PC-9 (cell line): ENCODE data around the gene NQO2. TPM values are rescaled to one million over a fixed set of nuclear protein-coding genes. Genes with fewer than 3 reads are reported as not detected.
A peak's percentile ranks its signal among the peaks of the same experiment; 100 is the strongest.

Experiments
- BruUV-seq: library from RNA; stranded (reverse); fragments of 400-500 nt; replicated peaks from 2 replicates; lab custom pipeline; 2021; lab: Mats Ljungman, UMichigan
- CTCF ChIA-PET: fragments of 300-600 bp; sonication (Branson Sonifier 250); formaldehyde crosslinking; loops from one replicate; lab custom pipeline; 2022; ENCODE audit warnings: antibody characterized with exemption; lab: Charles Lee
- POLR2A ChIA-PET: fragments of 300-600 bp; sonication (Branson Sonifier 250); formaldehyde crosslinking; loops from one replicate; lab custom pipeline; 2022; ENCODE audit warnings: antibody characterized with exemption; ENCODE audit not compliant: unreplicated experiment; lab: Charles Lee
- DNase-seq, 2 experiments: peaks; one replicate each; pipeline versions ENCODE4 v3.0.0 to v3.0.0-alpha.2; 2015 to 2022; ENCODE audit warnings: mixed read lengths in 1 of 2
- H2AFZ ChIP-seq: fragments of 200-600 bp; sonication (generic); 2 replicates; pipeline ENCODE4 v1.8.1; 2017; ENCODE audit warnings: antibody characterized with exemption
- H3F3A ChIP-seq: fragments of 200-600 bp; sonication (generic); 2 replicates; pipeline ENCODE4 v1.8.1; 2017; ENCODE audit warnings: antibody characterized with exemption, mild to moderate bottlenecking, low read depth; ENCODE audit not compliant: insufficient read depth
- H3K27ac ChIP-seq: fragments of 200-600 bp; sonication (generic); 2 replicates; pipeline ENCODE4 v1.6.1; 2016; ENCODE audit warnings: mixed run types
- H3K27me3 ChIP-seq: fragments of 200-600 bp; sonication (generic); 2 replicates; pipeline ENCODE4 v1.6.1; 2016; ENCODE audit warnings: low read depth, mixed run types; ENCODE audit not compliant: insufficient read depth
- H3K36me3 ChIP-seq: fragments of 200-600 bp; sonication (generic); 2 replicates; pipeline ENCODE4 v1.6.1; 2016; ENCODE audit warnings: low read depth, mixed run types
- H3K4me1 ChIP-seq: fragments of 200-600 bp; sonication (generic); replicated peaks from 2 replicates; pipeline ENCODE4 v1.6.1; 2016; ENCODE audit warnings: mixed run types; ENCODE audit not compliant: insufficient read depth
- H3K4me2 ChIP-seq: fragments of 200-600 bp; sonication (generic); 2 replicates; pipeline ENCODE4 v1.6.1; 2017; ENCODE audit warnings: mixed run types
- H3K4me3 ChIP-seq: fragments of 200-600 bp; sonication (generic); 2 replicates; pipeline ENCODE4 v1.6.1; 2016; ENCODE audit warnings: mixed run types
- H3K79me2 ChIP-seq: fragments of 200-600 bp; sonication (generic); 2 replicates; pipeline ENCODE4 v1.6.1; 2017; ENCODE audit warnings: low read depth, mixed run types
- H3K9me2 ChIP-seq: fragments of 200-600 bp; sonication (generic); 2 replicates; pipeline ENCODE4 v1.8.1; 2017; ENCODE audit warnings: mild to moderate bottlenecking; ENCODE audit not compliant: insufficient read depth
- H3K9me3 ChIP-seq: fragments of 200-600 bp; sonication (generic); 2 replicates; pipeline ENCODE4 v1.8.1; 2016; ENCODE audit warnings: low read depth; ENCODE audit not compliant: insufficient read depth
- H4K20me1 ChIP-seq: fragments of 200-600 bp; sonication (generic); 2 replicates; pipeline ENCODE4 v1.8.1; 2017; ENCODE audit not compliant: insufficient read depth
- CTCF ChIP-seq: fragments of 200-600 bp; sonication (generic); conservative IDR thresholded peaks from 2 replicates; pipeline ENCODE4 v1.6.1; 2017; ENCODE audit warnings: mixed run types, antibody characterized with exemption, mild to moderate bottlenecking, moderate library complexity
- EZH2 ChIP-seq: fragments of 200-600 bp; sonication (generic); IDR thresholded peaks from 2 replicates; pipeline ENCODE4 v1.8.0; 2017; ENCODE audit warnings: antibody characterized with exemption, low read depth
- intact Hi-C: fragments of 100-400 bp; cut with micrococcal nuclease; formaldehyde crosslinking; loops from one replicate; pipeline ENCODE4 v1.10.0; 2022; ENCODE audit not compliant: unreplicated experiment
- total RNA-seq: library from RNA; stranded (reverse); gene quantifications from 2 replicates; pipeline ENCODE4 v1.2.3, GENCODE V29; 2021

NQO2 gene
- total RNA-seq, 1 experiment from 2014 or later, result 82.9 TPM

- CTCF ChIA-PET, result interaction anchor here (1.0 kb wide), 1 partner anchor 19 kb away, joined by 3 read pairs; no protein-coding TSS in a partner anchor
Measured at GRCh38 chr6:2961506-2961905, 38.2 kb upstream of the NQO2 start.

GRCh38 chr6:2962004-2962403, 37.7 kb upstream of the NQO2 start:
- intact Hi-C loops, result no loop called here
- no peaks in the 10 kb centered on the region for H3K36me3 ChIP-seq
- H3K9me3 ChIP-seq, result no peaks in the 10 kb centered on the region
- no peak overlapping the region for H3K4me3 ChIP-seq
- H3K4me1 ChIP-seq, result no peaks in the 10 kb centered on the region
- no peaks in the 10 kb centered on the region for H3K27me3 ChIP-seq
- H3F3A ChIP-seq, result 0 out of 2 replicates have a peak, but pooled peaks cover 3% of the 10 kb centered on the region
- no peaks in the 10 kb centered on the region for H4K20me1 ChIP-seq
- H3K27ac ChIP-seq, result no peak overlapping the region
- peak in 1 of 2 experiments; percentile 33 for DNase-seq
- ChIA-PET POLR2A (no interaction called here), CTCF (interaction anchor here (0.5 kb wide), 1 partner anchor 39 kb away, joined by 3 read pairs; no protein-coding TSS in a partner anchor)
- peaks cover 3% of the 10 kb centered on the region; the same call in 1 of the 2 replicates for H3K79me2 ChIP-seq
- no peaks in the 10 kb centered on the region for H3K9me2 ChIP-seq
- H2AFZ ChIP-seq, result no peak overlapping the region
- H3K4me2 ChIP-seq, result no peak overlapping the region
- no TSS peak for BruUV-seq
- TF ChIP-seq EZH2, result no peak
- no peak for TF ChIP-seq CTCF

More at GRCh38 chr6:2961506-2961905, 38.2 kb upstream of the NQO2 start:
- intact Hi-C loops, result no loop called here
- H3K79me2 ChIP-seq, result peaks cover 3% of the 10 kb centered on the region; the same call in 1 of the 2 replicates
- H3K4me2 ChIP-seq, result no peak overlapping the region
- DNase-seq, result no peak
- no peak overlapping the region for H3K27ac ChIP-seq
- no peaks in the 10 kb centered on the region for H3K9me3 ChIP-seq
- H3K9me2 ChIP-seq, result no peaks in the 10 kb centered on the region
- no peak for TF ChIP-seq EZH2
- TF ChIP-seq CTCF, result no peak
- H3K4me1 ChIP-seq, result no peaks in the 10 kb centered on the region
- no peak overlapping the region for H2AFZ ChIP-seq
- no TSS peak for BruUV-seq
- POLR2A ChIA-PET, result no interaction called here
- 0 out of 2 replicates have a peak, but pooled peaks cover 3% of the 10 kb centered on the region for H3F3A ChIP-seq
- no peak overlapping the region for H3K4me3 ChIP-seq
- H3K27me3 ChIP-seq, result no peaks in the 10 kb centered on the region
- H4K20me1 ChIP-seq, result no peaks in the 10 kb centered on the region
- no peaks in the 10 kb centered on the region for H3K36me3 ChIP-seq

GRCh38 chr6:2962636-2963035, 37.1 kb upstream of the NQO2 start:
- no peak for DNase-seq
- CTCF ChIA-PET, result no interaction called here
- no peak overlapping the region for H3K27ac ChIP-seq
- H3F3A ChIP-seq, result 0 out of 2 replicates have a peak, but pooled peaks cover 3% of the 10 kb centered on the region
- no TSS peak for BruUV-seq
- no peaks in the 10 kb centered on the region for H4K20me1 ChIP-seq
- H3K4me1 ChIP-seq, result no peaks in the 10 kb centered on the region
- TF ChIP-seq EZH2, result no peak
- no peak for TF ChIP-seq CTCF
- no peaks in the 10 kb centered on the region for H3K9me3 ChIP-seq
- H3K4me3 ChIP-seq, result no peak overlapping the region
- no peaks in the 10 kb centered on the region for H3K9me2 ChIP-seq
- POLR2A ChIA-PET, result interaction anchor here (0.7 kb wide), 1 partner anchor 224 kb away, joined by 4 read pairs; no protein-coding TSS in a partner anchor
- H3K4me2 ChIP-seq, result no peak overlapping the region
- H3K27me3 ChIP-seq, result no peaks in the 10 kb centered on the region
- no peaks in the 10 kb centered on the region for H3K36me3 ChIP-seq
- peaks cover 4% of the 10 kb centered on the region; the same call in 1 of the 2 replicates for H3K79me2 ChIP-seq
- no peak overlapping the region for H2AFZ ChIP-seq
- intact Hi-C loops, result no loop called here
